ENCODE data around the gene STXBP6.
"Not testable (repeated sequence)": the region's sequence is repeated elsewhere in the genome, so short reads cannot be mapped to it uniquely, and the experiment has no call there.

The STXBP6 gene

GRCh38 chr14:24940213-24940783 is 109.6 kb downstream of the STXBP6 start:
- TF ChIP-seq CTCF (IDR thresholded peaks at IDR 0.05; ENCODE audit: insufficient read depth, low read depth, low read length, missing control alignments) = no peak
- H3K4me3 ChIP-seq (ENCODE audit: low read length) = no peak overlapping the region
- no peak for DNase-seq (ENCODE audit: low read depth)

GRCh38 chr14:24938593-24938992 is 111.4 kb downstream of the STXBP6 start:
- no peak for DNase-seq (ENCODE audit: low read depth)
- TF ChIP-seq CTCF (IDR thresholded peaks at IDR 0.05; ENCODE audit: insufficient read depth, low read depth, low read length, missing control alignments) = no peak
- H3K4me3 ChIP-seq (ENCODE audit: low read length) = no peak overlapping the region

GRCh38 chr14:24937300-24937699 is 112.6 kb downstream of the STXBP6 start:
- no peak overlapping the region for H3K4me3 ChIP-seq (ENCODE audit: low read length)
- no peak for TF ChIP-seq CTCF (IDR thresholded peaks at IDR 0.05; ENCODE audit: insufficient read depth, low read depth, low read length, missing control alignments)

GRCh38 chr14:24936773-24937172 is 113.2 kb downstream of the STXBP6 start:
- not testable (repeated sequence) for H3K4me3 ChIP-seq (ENCODE audit: low read length); DNase-seq (ENCODE audit: low read depth)

More at GRCh38 chr14:24937300-24937699, 112.6 kb downstream of the STXBP6 start:
- DNase-seq (ENCODE audit: low read depth) = no peak

GRCh38 chr14:24935796-24936195 is 114.2 kb downstream of the STXBP6 start:
- no peak overlapping the region for H3K4me3 ChIP-seq (ENCODE audit: low read length)
- no peak for TF ChIP-seq CTCF (IDR thresholded peaks at IDR 0.05; ENCODE audit: insufficient read depth, low read depth, low read length, missing control alignments)
- DNase-seq (ENCODE audit: low read depth) = no peak

GRCh38 chr14:24928386-24928900 is 121.5 kb downstream of the STXBP6 start:
- no peak for TF ChIP-seq CTCF (IDR thresholded peaks at IDR 0.05; ENCODE audit: insufficient read depth, low read depth, low read length, missing control alignments)
- DNase-seq (ENCODE audit: low read depth) = no peak
- no peak overlapping the region for H3K4me3 ChIP-seq (ENCODE audit: low read length)

GRCh38 chr14:24927809-24928208 is 122.1 kb downstream of the STXBP6 start:
- no peak overlapping the region for H3K4me3 ChIP-seq (ENCODE audit: low read length)
- TF ChIP-seq CTCF (IDR thresholded peaks at IDR 0.05; ENCODE audit: insufficient read depth, low read depth, low read length, missing control alignments) = no peak
- DNase-seq (ENCODE audit: low read depth) = no peak
